SK-N-SH treated with all-trans-retinoic acid at 6 μM for 48 hours (cell line): ENCODE data around the gene F11R.

Experiments
- OSR1 ChIP-seq: fragments of 250-450 bp; sonication (Bioruptor Pico); IDR thresholded peaks from 2 replicates; pipeline ENCODE4 v1.8.0; 2022; ENCODE audit warnings: moderate library complexity, mild to moderate bottlenecking, inconsistent platforms
- PATZ1 ChIP-seq: fragments of 250-450 bp; sonication (Bioruptor Pico); IDR thresholded peaks from 2 replicates; pipeline ENCODE4 v1.8.0; 2020; ENCODE audit warnings: mild to moderate bottlenecking, moderate library complexity, borderline replicate concordance
- RARB ChIP-seq: fragments of 250-450 bp; sonication (Bioruptor Pico); IDR thresholded peaks from 2 replicates; pipeline ENCODE4 v1.8.0; 2021; ENCODE audit warnings: mild to moderate bottlenecking, moderate library complexity

DNA sequence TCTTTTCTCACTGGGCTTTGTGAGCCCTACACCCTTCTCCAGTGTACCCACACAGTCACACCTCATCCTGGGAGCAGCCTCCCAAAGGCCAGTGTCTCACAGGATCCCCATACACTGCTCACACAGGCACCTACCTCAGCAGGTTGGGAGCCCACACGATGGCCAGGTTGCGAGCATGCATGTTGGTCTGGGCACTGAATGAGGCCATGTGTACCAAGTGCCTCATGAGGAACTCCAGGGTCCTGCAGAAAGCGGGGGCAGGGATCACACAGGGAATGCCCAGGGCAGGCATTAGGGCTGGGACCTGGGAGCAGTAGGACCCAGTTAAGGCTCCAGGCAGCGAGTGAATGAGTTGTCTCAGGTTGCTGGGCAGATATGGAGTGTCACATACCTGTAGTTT, 33.3 kb upstream of the F11R start:
- no peak for TF ChIP-seq OSR1 (CRISPR knock-in tag)
- TF ChIP-seq RARB (CRISPR knock-in tag) = no peak
- no peak for TF ChIP-seq PATZ1 (CRISPR knock-in tag)
